HG03060 (cell line): ENCODE measurements around the gene PTGER2.

ENCODE experiments used
- ATAC-seq: cut with Tn5 transposase; IDR thresholded peaks from one replicate; pipeline ENCODE4 v1.9.1; 2021; ENCODE audit warnings: low read depth, moderate number of reproducible peaks; ENCODE audit not compliant: unreplicated experiment

PTGER2 gene

DNA sequence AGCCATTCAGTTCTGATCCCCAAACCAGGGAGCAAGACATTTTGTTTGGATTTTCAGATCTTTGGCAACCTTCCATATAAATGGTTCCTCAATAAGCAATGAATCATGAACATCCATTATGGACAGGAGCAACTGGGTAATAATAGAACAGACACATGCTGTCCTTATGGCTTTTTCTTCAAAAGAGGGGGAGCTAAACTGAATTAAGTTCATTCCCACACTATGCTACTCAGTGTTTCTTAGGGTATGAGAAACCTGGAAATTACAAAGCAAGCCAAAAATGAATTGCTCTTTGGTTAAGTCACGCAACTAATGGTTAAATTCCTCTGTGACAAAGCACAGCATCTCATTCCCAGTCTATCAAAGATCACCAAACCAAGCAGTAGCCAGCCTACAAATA lies 51.0 kb downstream of the PTGER2 start:
- no peak for ATAC-seq

DNA sequence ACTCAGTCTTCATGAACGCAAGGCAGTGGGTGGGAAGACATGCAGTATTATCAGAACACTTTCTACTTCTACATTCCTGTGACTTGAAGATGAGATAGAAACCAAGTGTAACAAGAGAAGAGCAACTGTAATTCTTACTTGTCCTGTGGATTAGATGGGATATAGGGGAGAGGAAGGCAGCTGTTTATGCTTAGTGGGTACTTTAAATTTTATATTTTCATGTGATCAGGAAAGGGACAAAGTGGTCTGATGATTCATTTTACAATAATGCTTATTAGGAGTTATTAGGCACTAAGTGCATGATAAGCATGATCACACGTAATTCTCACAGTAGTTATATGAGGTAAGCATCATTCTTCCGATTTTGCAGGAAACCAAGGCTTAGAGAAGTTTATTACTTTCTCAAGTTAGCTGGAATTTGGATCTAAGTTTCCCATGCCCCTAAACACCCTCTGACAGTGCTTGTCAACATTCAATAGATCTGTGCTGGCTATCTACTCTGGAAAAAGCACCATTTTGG lies 52.7 kb downstream of the PTGER2 start:
- ATAC-seq = no peak

DNA sequence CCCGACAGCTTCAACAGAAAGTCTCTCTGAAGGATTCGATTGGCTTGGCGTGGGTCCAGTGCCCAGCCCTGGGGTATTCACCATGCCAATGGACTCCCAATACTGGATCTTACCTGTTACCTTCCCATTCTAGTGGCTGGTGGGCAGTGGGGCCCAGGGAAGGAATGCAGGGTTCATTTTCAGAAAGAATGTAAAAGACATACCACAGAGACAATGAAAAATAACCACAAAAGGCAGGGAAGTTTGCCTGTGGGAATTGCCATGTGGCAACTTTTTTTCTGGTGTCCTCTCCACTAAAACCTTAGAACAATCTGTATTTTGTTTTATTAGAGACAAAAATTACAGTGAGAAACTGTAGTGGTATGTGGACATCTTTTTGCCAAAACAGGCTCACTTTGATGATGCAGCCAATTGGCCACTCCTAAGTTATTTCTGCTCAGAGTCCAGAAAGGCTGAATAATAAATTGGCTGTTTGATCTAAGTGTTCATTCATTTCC lies 55.2 kb downstream of the PTGER2 start:
- no peak for ATAC-seq

DNA sequence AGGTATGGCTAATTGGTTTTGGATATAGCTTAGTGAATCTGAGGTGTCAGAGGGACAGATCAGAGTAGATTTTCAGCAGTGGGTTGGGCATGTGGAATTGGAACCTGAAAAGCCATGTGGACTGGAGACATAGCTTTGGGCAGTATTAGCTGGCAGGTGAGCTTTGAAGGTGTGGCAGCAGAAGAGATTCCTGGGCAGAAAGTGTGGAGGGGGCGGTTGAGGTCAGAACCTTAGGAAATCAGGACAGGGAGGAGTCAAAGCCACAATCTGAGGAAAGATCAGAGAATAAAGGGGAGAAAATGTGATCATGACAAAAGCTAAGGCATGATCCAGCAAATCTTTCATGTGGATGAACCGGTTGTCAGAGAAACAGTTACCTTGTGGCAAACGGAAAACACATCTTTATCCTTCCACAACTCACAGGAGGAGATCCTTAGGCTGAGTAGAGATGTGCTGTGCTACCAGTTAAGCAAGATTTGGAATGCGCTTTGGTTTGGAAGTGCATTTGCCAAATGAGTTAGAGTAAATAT lies 56.4 kb downstream of the PTGER2 start:
- no peak for ATAC-seq

DNA sequence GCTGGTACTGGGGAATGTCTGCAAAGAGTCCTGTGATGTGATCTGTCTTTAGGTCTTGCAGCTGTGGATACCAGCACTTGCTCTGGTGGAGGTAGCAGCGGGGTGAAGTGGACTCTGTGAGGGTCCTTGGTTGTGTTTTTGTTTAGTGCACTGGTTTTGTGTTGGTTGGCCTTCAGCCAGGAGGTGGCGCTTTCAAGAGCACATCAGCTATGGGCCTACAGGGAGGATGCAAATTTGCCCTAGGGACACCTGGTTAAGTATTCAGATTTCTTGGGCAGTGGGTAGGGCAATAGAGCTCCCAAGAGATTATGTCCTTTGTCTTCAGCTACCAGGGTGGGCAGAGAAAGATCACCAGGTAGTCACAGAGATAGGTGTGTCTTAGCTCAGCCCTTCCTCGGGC lies 63.8 kb downstream of the PTGER2 start:
- ATAC-seq = no peak
